ENCODE measurements around the gene NR2F1.

NR2F1 gene

GRCh38 chr5:93577854-93578812, 4.9 kb upstream of the NR2F1 start:
- no peak for DNase-seq

- no peak for DNase-seq
Measured at GRCh38 chr5:93578813-93579691, 4.0 kb upstream of the NR2F1 start.

- no peak for DNase-seq
Measured at GRCh38 chr5:93579692-93580062, 3.3 kb upstream of the NR2F1 start.

- DNase-seq, result no peak
Measured at GRCh38 chr5:93580063-93580926, 2.7 kb upstream of the NR2F1 start.

- DNase-seq, result no peak
Measured at GRCh38 chr5:93580927-93581445, 2.0 kb upstream of the NR2F1 start, which contains the start of gene NR2F1-AS1. Gene NR2F1-AS1 (minus strand): TSS chr5:93581219.

- DNase-seq, result no peak
Measured at GRCh38 chr5:93582167-93582462, 907 bp upstream of the NR2F1 start.

- DNase-seq, result no peak
Measured at GRCh38 chr5:93583439-93583767, 381 bp downstream of the NR2F1 start.

GRCh38 chr5:93583768-93584595, 960 bp downstream of the NR2F1 start:
- DNase-seq, result no peak

- no peak for DNase-seq
Measured at GRCh38 chr5:93584596-93585040, 1.6 kb downstream of the NR2F1 start.

- no peak for DNase-seq
Measured at GRCh38 chr5:93585041-93585766, 2.2 kb downstream of the NR2F1 start.

GRCh38 chr5:93585767-93586385, 2.9 kb downstream of the NR2F1 start:
- no peak for DNase-seq

- no peak for DNase-seq
Measured at GRCh38 chr5:93586736-93587596, 3.9 kb downstream of the NR2F1 start.

- DNase-seq, result no peak
Measured at GRCh38 chr5:93587597-93588351, 4.8 kb downstream of the NR2F1 start.

GRCh38 chr5:93588352-93589151, 5.5 kb downstream of the NR2F1 start:
- no peak for DNase-seq

- no peak for DNase-seq
Measured at GRCh38 chr5:93589152-93589828, 6.3 kb downstream of the NR2F1 start.

- no peak for DNase-seq
Measured at GRCh38 chr5:93589829-93590215, 6.8 kb downstream of the NR2F1 start.

- no peak for DNase-seq
Measured at GRCh38 chr5:93590493-93590892, 7.5 kb downstream of the NR2F1 start.

All from stimulated activated CD4-positive, alpha-beta T cell treated with anti-CD3 and anti-CD28 coated beads, Interleukin-1b, Interleukin-23, amount 100 ng/mL, for 48 hours (primary cell).